Neural crest cell (in vitro differentiated cells): ENCODE results near the gene SLAMF7. TPM values are rescaled to one million over a fixed set of nuclear protein-coding genes. Genes with fewer than 3 reads are reported as not detected.

Experiments
- DNase-seq: peaks from one replicate; pipeline ENCODE4 v3.0.0; 2021; ENCODE audit warnings: low read depth, mixed read lengths, low spot score
- H3K27ac Mint-ChIP-seq: one replicate; pipeline ENCODE4 v1.8.0; 2021; ENCODE audit warnings: mild to moderate bottlenecking, mixed read lengths; ENCODE audit not compliant: unreplicated experiment
- H3K27me3 Mint-ChIP-seq: 2 replicates; pipeline ENCODE4 v1.8.0; 2021; ENCODE audit warnings: low read depth, mild to moderate bottlenecking, mixed read lengths
- H3K36me3 Mint-ChIP-seq: 2 replicates; pipeline ENCODE4 v1.8.0; 2021; ENCODE audit warnings: low read depth, mild to moderate bottlenecking, mixed read lengths
- H3K4me1 Mint-ChIP-seq: 2 replicates; pipeline ENCODE4 v1.8.0; 2021; ENCODE audit warnings: mixed read lengths
- H3K4me3 Mint-ChIP-seq: one replicate; pipeline ENCODE4 v1.8.0; 2021; ENCODE audit warnings: mild to moderate bottlenecking, mixed read lengths
- H3K9me3 Mint-ChIP-seq: 2 replicates; pipeline ENCODE4 v1.8.0; 2021; ENCODE audit warnings: mixed read lengths
- total RNA-seq: library from RNA; stranded (reverse); gene quantifications from 2 replicates; pipeline ENCODE4 v1.2.1, GENCODE V29; 2021
- TF ChIP-seq, protein P1 (sequence below): fragments of 200-600 bp; sonication (generic); conservative IDR thresholded peaks from 2 replicates; pipeline ENCODE4 v1.5.0; 2021; ENCODE audit warnings: antibody characterized with exemption, mild to moderate bottlenecking

Gene SLAMF7
- total RNA-seq, 1 donor from 2014 or later: not detected

DNA sequence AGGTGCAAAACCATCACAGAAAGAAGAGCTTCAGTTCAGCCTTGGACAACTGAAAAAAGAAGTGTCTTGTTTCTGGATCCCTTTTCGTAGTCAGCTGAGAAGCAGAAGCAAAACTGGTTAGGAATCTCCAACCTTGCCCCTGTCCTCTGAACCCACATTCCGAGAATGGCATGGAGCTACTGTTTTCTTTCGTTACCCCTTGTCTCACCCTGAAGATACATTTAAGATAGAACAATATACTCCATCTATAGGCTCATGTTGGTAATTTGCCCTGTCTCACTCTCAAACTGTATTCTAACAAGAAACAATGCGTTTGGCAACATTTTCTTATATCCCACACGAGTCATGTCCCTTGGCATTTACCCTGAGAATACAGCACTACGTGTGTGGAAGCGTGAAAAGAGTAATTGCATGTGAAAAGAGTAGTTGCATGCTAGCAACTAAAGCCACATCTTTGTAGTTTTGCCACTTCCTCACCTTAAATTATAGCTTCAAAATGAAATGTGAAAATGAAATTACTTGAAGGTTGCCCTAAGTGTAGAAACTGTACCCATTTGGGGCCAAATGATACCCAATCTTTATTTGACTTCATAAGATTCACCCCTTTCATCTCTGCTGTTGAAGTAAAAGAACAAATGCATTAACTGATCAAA lies 5.3 kb downstream of the SLAMF7 start:
- H3K4me1 Mint-ChIP-seq: peaks cover 6% of the 10 kb centered on the region
- H3K4me3 Mint-ChIP-seq: no peak overlapping the region
- no peak for DNase-seq
- H3K27ac Mint-ChIP-seq: no peak overlapping the region
- H3K27me3 Mint-ChIP-seq: peaks cover 14% of the 10 kb centered on the region
- H3K9me3 Mint-ChIP-seq: no peaks in the 10 kb centered on the region
- TF ChIP-seq, protein P1, sequence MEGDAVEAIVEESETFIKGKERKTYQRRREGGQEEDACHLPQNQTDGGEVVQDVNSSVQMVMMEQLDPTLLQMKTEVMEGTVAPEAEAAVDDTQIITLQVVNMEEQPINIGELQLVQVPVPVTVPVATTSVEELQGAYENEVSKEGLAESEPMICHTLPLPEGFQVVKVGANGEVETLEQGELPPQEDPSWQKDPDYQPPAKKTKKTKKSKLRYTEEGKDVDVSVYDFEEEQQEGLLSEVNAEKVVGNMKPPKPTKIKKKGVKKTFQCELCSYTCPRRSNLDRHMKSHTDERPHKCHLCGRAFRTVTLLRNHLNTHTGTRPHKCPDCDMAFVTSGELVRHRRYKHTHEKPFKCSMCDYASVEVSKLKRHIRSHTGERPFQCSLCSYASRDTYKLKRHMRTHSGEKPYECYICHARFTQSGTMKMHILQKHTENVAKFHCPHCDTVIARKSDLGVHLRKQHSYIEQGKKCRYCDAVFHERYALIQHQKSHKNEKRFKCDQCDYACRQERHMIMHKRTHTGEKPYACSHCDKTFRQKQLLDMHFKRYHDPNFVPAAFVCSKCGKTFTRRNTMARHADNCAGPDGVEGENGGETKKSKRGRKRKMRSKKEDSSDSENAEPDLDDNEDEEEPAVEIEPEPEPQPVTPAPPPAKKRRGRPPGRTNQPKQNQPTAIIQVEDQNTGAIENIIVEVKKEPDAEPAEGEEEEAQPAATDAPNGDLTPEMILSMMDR: no peak
- H3K36me3 Mint-ChIP-seq: no peaks in the 10 kb centered on the region

DNA sequence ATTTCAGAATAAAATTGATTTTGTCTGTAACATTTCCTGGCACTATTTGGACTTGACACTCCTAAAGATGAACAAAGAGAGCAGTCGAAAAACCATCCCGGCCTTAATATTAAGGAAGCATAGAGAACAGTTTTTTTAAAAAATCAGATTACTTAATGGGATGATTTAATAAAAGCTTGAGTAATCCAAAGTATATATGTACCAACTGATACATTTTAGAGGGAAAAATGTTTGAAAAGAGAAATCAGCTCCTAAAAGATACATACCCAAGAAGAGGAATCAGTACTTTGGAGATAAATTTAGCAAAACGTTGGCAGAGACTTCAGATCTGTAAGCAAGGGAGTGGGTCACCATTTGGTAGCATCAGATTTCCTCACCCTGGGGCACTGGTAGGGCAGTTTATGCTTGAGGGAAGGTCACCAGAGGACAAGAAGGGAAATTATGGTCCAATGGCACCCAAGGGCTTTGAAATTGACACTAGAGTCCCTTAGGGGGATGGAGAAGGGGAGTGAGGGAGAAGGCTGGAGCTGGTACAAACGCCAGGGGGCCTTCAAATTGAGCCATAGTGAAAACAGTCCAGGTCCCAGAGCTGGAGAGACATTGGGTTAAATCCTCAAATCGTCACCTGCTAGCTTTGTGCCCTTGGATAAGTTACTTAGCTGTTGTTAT lies 5.9 kb downstream of the SLAMF7 start:
- no peak for DNase-seq
- Mint-ChIP-seq H3K4me3 (no peak overlapping the region), H3K27ac (no peak overlapping the region), H3K9me3 (no peaks in the 10 kb centered on the region), H3K4me1 (peaks cover 6% of the 10 kb centered on the region), H3K36me3 (no peaks in the 10 kb centered on the region), H3K27me3 (peaks cover 12% of the 10 kb centered on the region)
- TF ChIP-seq, protein P1: no peak

DNA sequence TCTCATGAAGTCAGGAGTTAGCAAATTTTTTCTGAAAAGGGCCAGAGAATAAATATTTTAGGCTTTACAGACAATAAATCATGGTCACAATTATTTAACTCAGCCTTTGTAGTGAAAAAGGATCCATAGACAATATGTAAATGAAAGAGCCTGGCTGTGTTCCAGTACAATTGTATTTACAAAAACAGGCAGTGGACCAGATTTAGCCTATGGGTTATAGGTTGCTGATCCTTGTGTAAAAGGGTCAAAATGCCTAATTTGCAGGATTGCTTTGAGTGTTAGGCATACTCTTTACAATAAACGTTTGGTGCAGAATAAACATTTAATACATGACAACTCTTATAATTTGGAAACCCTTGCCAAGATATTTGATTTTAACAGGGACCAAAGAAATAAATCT lies 6.5 kb downstream of the SLAMF7 start:
- H3K4me1 Mint-ChIP-seq: peaks cover 6% of the 10 kb centered on the region
- H3K27me3 Mint-ChIP-seq: peaks cover 17% of the 10 kb centered on the region
- no peaks in the 10 kb centered on the region for H3K36me3 Mint-ChIP-seq
- H3K9me3 Mint-ChIP-seq: no peaks in the 10 kb centered on the region
- no peak overlapping the region for H3K4me3 Mint-ChIP-seq
- H3K27ac Mint-ChIP-seq: no peak overlapping the region
- TF ChIP-seq, protein P1: no peak
- no peak for DNase-seq

GRCh38 chr1:160746836-160747500 lies 7.9 kb downstream of the SLAMF7 start:
- no peak for DNase-seq
- no peak overlapping the region for H3K4me3 Mint-ChIP-seq
- H3K27ac Mint-ChIP-seq: no peak overlapping the region
- TF ChIP-seq, protein P1: no peak
- peaks cover 6% of the 10 kb centered on the region for H3K4me1 Mint-ChIP-seq
- peaks cover 26% of the 10 kb centered on the region for H3K27me3 Mint-ChIP-seq
- no peaks in the 10 kb centered on the region for H3K9me3 Mint-ChIP-seq
- H3K36me3 Mint-ChIP-seq: no peaks in the 10 kb centered on the region

- Mint-ChIP-seq H3K9me3 (no peaks in the 10 kb centered on the region), H3K36me3 (no peaks in the 10 kb centered on the region), H3K4me1 (peaks cover 6% of the 10 kb centered on the region), H3K27me3 (peaks cover 33% of the 10 kb centered on the region), H3K4me3 (no peak overlapping the region), H3K27ac (no peak overlapping the region)
- DNase-seq: no peak
- TF ChIP-seq, protein P1: no peak
These were observed 8.7 kb downstream of the SLAMF7 start for GRCh38 chr1:160747717-160748116.
